HL-60 (cell line): ENCODE measurements around the gene SOWAHC.

ENCODE experiments used
- DNase-seq, 2 experiments: peaks; one replicate each; pipeline ENCODE4 v3.0.0-alpha.2; 2010 to 2020; ENCODE audit warnings: low read depth in 1 of 2, low spot score in 1 of 2
- H3K27ac ChIP-seq: fragments of 250-450 bp; sonication (Bioruptor Pico); replicated peaks from 2 replicates; pipeline ENCODE4 v1.5.1; 2020; ENCODE audit warnings: mild to moderate bottlenecking, moderate library complexity
- H3K27me3 ChIP-seq: fragments of 250-450 bp; sonication (Bioruptor Pico); 2 replicates; pipeline ENCODE4 v1.5.1; 2021; ENCODE audit warnings: mild to moderate bottlenecking, moderate library complexity; ENCODE audit not compliant: insufficient read depth, poor library complexity, severe bottlenecking
- H3K4me3 ChIP-seq: replicated peaks from 2 replicates; pipeline ENCODE4 v1.5.1; 2011; ENCODE audit warnings: mild to moderate bottlenecking, control low read depth, low read length; ENCODE audit not compliant: insufficient read depth
- CTCF ChIP-seq: IDR thresholded peaks from one replicate; pipeline ENCODE4 v1.5.1; 2011; ENCODE audit warnings: low read length, control low read depth, inconsistent platforms; ENCODE audit not compliant: insufficient read depth
- GABPA ChIP-seq: IDR thresholded peaks from 2 replicates; pipeline ENCODE4 v1.6.1; 2012; ENCODE audit warnings: low read depth
- POLR2AphosphoS5 ChIP-seq: IDR thresholded peaks from 2 replicates; pipeline ENCODE4 v1.6.1; 2012; ENCODE audit warnings: low read depth
- REST ChIP-seq: IDR thresholded peaks from 2 replicates; pipeline ENCODE4 v1.6.1; 2012; ENCODE audit warnings: low read depth; ENCODE audit not compliant: insufficient replicate concordance
- SPI1 ChIP-seq: IDR thresholded peaks from 2 replicates; pipeline ENCODE4 v1.6.1; 2012; ENCODE audit warnings: low read depth, mild to moderate bottlenecking, borderline replicate concordance

SOWAHC gene

GRCh38 chr2:109586687-109587086 is 27.5 kb upstream of the SOWAHC start:
- DNase-seq: no peak
- Histone ChIP-seq H3K4me3 (no peak overlapping the region), H3K27ac (no peak overlapping the region), H3K27me3 (peaks cover 3% of the 10 kb centered on the region)
- TF ChIP-seq GABPA (no peak), REST (no peak), SPI1 (no peak), POLR2AphosphoS5 (no peak), CTCF (no peak)

DNA sequence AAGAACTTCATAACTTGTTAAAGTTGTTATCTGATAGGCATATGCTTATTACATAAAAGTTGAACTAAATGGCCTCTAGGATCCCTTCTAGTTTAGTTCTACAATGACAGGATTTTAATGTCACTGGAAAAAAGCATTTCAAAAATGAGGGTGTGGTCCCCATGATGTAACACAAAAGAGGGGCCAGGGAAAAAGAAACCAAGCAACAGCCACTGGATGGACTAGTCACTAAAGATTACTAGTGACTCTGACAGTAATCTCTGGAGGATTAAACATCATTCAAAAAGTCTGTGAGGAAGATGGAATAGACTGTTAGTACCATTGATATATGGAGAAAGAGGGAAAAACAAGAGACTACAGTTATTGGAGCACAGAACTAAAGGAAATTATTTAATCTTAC is 23.0 kb upstream of the SOWAHC start:
- no peak for DNase-seq

GRCh38 chr2:109592905-109593304 is 21.3 kb upstream of the SOWAHC start:
- Histone ChIP-seq H3K4me3 (no peak overlapping the region), H3K27ac (no peak overlapping the region), H3K27me3 (no peaks in the 10 kb centered on the region)
- DNase-seq: no peak
- no peak for TF ChIP-seq REST
- no peak for TF ChIP-seq CTCF
- no peak for TF ChIP-seq POLR2AphosphoS5
- TF ChIP-seq GABPA: no peak
- no peak for TF ChIP-seq SPI1

More for the DNA sequence above, 23.0 kb upstream of the SOWAHC start:
- Histone ChIP-seq H3K27me3 (no peaks in the 10 kb centered on the region), H3K4me3 (no peak overlapping the region), H3K27ac (no peak overlapping the region)
- no peak for TF ChIP-seq CTCF
- TF ChIP-seq POLR2AphosphoS5: no peak
- no peak for TF ChIP-seq SPI1
- TF ChIP-seq REST: no peak
- no peak for TF ChIP-seq GABPA
